HG03025 (cell line): ENCODE measurements around the gene RIMS1.

ENCODE experiments used
- ATAC-seq: cut with Tn5 transposase; IDR thresholded peaks from one replicate; pipeline ENCODE4 v1.9.1; 2021; ENCODE audit warnings: mild to moderate bottlenecking, moderate library complexity; ENCODE audit not compliant: unreplicated experiment, low FRiP score

Gene RIMS1

GRCh38 chr6:72080260-72080941 lies 194.1 kb downstream of the RIMS1 start:
- ATAC-seq, result no peak

- ATAC-seq, result no peak
Observed at GRCh38 chr6:72081871-72082270, 195.5 kb downstream of the RIMS1 start.

- no peak for ATAC-seq
Observed at GRCh38 chr6:72083976-72084375, 197.6 kb downstream of the RIMS1 start.

- ATAC-seq, result no peak
Observed at GRCh38 chr6:72084992-72085569, 198.7 kb downstream of the RIMS1 start.

- no peak for ATAC-seq
Observed at GRCh38 chr6:72094506-72094905, 208.2 kb downstream of the RIMS1 start.

- ATAC-seq, result no peak
Observed at GRCh38 chr6:72102561-72102960, 216.2 kb downstream of the RIMS1 start.

- no peak for ATAC-seq
Observed at GRCh38 chr6:72111611-72112010, 225.3 kb downstream of the RIMS1 start.

GRCh38 chr6:72130327-72130726 lies 244.0 kb downstream of the RIMS1 start:
- ATAC-seq, result no peak

- ATAC-seq, result no peak
Observed at GRCh38 chr6:72132427-72132826, 246.1 kb downstream of the RIMS1 start.

- no peak for ATAC-seq
Observed at GRCh38 chr6:72132851-72133250, 246.5 kb downstream of the RIMS1 start.

GRCh38 chr6:72133324-72133723 lies 247.0 kb downstream of the RIMS1 start:
- ATAC-seq, result no peak

- no peak for ATAC-seq
Observed at GRCh38 chr6:72140795-72141194, 254.4 kb downstream of the RIMS1 start.

GRCh38 chr6:72149715-72150114 lies 263.4 kb downstream of the RIMS1 start:
- ATAC-seq, result no peak

- no peak for ATAC-seq
Observed at GRCh38 chr6:72151742-72152141, 265.4 kb downstream of the RIMS1 start.

GRCh38 chr6:72175916-72176315 lies 289.6 kb downstream of the RIMS1 start:
- no peak for ATAC-seq

- ATAC-seq, result peak; percentile 79
Observed at GRCh38 chr6:72182337-72183246, 296.2 kb downstream of the RIMS1 start.

GRCh38 chr6:72203983-72204382 lies 317.6 kb downstream of the RIMS1 start:
- ATAC-seq, result no peak

GRCh38 chr6:72205500-72205899 lies 319.1 kb downstream of the RIMS1 start:
- no peak for ATAC-seq

- ATAC-seq, result no peak
Observed at GRCh38 chr6:72206606-72207005, 320.3 kb downstream of the RIMS1 start.

GRCh38 chr6:72212686-72213085 lies 326.3 kb downstream of the RIMS1 start:
- no peak for ATAC-seq

- ATAC-seq, result no peak
Observed at GRCh38 chr6:72213654-72214053, 327.3 kb downstream of the RIMS1 start.
